Measurements from ENCODE around the gene DAW1. TPM values are rescaled to one million over a fixed set of nuclear protein-coding genes. Genes with fewer than 3 reads are reported as not detected.
A peak's percentile ranks its signal among the peaks of the same experiment; 100 is the strongest.

DAW1 gene
- total and polyA plus RNA-seq, 4 donors: 5.0 to 16.6 (median 9.7) TPM

DNA sequence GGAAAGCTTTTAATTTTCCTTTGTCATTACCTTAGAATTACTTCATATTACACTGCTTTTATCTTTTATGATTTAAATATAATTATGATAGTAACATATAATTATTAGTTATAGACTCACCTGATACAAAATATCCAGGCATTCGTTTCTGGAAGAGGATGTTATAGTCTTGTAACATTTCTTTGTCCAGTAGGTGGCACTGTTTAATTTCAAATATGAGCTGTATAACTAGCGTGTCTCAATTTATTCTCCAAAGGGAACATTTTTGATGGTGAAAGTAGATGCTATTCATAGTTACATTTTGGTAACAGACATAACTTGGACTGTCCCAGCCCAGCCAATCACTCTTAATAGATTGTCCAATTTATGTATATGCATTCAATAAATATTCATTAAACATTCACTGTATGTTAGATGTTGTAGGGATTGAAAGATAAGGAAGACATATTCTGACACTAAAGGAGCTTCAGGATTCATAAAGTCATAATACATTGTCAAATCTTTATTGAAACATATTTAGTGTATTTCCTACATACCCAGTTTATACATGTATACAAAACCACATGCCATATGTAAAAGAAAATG, 19.2 kb downstream of the DAW1 start:
- Histone ChIP-seq H3K9me3 (ENCODE audit: control insufficient read depth, insufficient read depth, low read length) (no peaks in the 10 kb centered on the region), H3K4me1 (ENCODE audit: control insufficient read depth, insufficient read depth, low read length) (no peaks in the 10 kb centered on the region), H3K27me3 (ENCODE audit: control insufficient read depth, insufficient read depth, low read length) (no peaks in the 10 kb centered on the region), H3K27ac (ENCODE audit: low read depth, low read length) (no peak overlapping the region), H3K4me3 (ENCODE audit: low read depth, low read length) (no peak overlapping the region), H3K36me3 (ENCODE audit: control insufficient read depth, insufficient read depth, low read length) (no peaks in the 10 kb centered on the region)
- WGBS (ENCODE audit: insufficient coverage): no CpG with 5 or more reads among the region's 2 CpGs
- peak; percentile 48 to 94 (median 66) for DNase-seq (ENCODE audit: low read depth in 4 of 6, low spot score in 6 of 6)

DNA sequence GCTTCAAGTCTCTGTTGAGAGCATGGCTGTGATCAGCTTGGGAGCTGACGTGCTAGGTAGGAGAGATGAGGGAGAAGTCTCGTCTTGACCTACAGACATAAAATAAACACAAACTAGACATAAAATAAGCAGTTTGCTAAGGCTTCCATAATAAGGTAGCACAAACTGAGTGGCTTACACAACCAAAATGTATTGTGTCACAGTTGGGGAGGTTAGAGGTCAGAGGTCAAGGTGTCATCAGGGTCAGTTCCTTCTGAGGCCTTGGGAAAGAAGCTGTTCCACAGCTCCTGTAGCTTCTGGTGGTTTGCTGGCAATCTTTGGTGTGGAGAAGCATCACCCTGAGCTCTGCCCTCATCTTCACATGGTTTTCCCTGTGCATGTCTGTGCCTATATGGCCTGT, 20.2 kb downstream of the DAW1 start:
- WGBS (ENCODE audit: insufficient coverage): no CpG with 5 or more reads among the region's 2 CpGs
- DNase-seq (ENCODE audit: low read depth in 4 of 6, low spot score in 6 of 6): no peak
- no peaks in the 10 kb centered on the region for H3K4me1 ChIP-seq (ENCODE audit: control insufficient read depth, insufficient read depth, low read length)
- no peaks in the 10 kb centered on the region for H3K36me3 ChIP-seq (ENCODE audit: control insufficient read depth, insufficient read depth, low read length)
- no peaks in the 10 kb centered on the region for H3K27me3 ChIP-seq (ENCODE audit: control insufficient read depth, insufficient read depth, low read length)
- H3K27ac ChIP-seq (ENCODE audit: low read depth, low read length): no peak overlapping the region
- H3K4me3 ChIP-seq (ENCODE audit: low read depth, low read length): no peak overlapping the region
- H3K9me3 ChIP-seq (ENCODE audit: control insufficient read depth, insufficient read depth, low read length): no peaks in the 10 kb centered on the region

DNA sequence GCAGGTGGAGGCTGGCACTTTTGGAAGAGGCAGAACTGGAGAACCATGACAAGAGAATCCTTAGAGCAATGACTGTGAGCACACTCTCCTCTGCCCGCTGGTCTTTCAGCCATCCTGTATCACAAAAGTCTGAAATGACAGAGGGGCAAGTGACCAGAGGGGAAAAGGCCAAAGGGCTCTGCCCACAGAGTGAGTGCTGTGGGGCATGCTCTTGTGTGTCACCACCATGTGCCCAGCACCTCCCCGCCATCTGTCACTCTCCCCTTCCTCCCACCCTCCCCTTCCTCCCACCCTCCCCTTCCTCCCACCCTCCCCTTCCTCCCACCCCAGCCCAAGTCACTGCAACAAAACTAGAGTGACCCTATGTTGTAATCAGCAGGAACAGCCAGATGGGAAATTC, 31.9 kb downstream of the DAW1 start:
- Histone ChIP-seq H3K9me3 (ENCODE audit: control insufficient read depth, insufficient read depth, low read length) (no peaks in the 10 kb centered on the region), H3K27ac (ENCODE audit: low read depth, low read length) (no peak overlapping the region), H3K36me3 (ENCODE audit: control insufficient read depth, insufficient read depth, low read length) (no peaks in the 10 kb centered on the region), H3K4me1 (ENCODE audit: control insufficient read depth, insufficient read depth, low read length) (no peaks in the 10 kb centered on the region), H3K4me3 (ENCODE audit: low read depth, low read length) (no peak overlapping the region), H3K27me3 (ENCODE audit: control insufficient read depth, insufficient read depth, low read length) (no peaks in the 10 kb centered on the region)
- 80% methylated on average over 1 of the region's 2 CpGs for WGBS (ENCODE audit: insufficient coverage)
- DNase-seq (ENCODE audit: low read depth in 4 of 6, low spot score in 6 of 6): no peak

DNA sequence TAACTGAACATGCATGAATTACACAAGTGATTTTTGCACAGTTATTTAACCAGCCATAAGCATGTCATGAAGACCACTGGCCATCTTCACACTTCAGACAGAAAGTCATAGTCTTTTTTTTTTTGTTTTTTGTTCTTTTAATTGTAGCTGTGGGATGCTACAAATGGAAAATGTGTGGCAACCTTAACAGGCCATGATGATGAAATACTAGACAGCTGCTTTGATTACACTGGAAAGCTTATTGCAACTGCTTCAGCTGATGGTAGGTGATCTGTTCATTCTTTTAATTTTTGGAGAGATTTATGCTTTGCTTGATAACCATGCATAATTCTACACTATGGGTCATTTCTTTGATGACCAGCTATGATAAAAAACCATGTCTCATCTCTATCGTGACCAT, 35.6 kb downstream of the DAW1 start:
- no peaks in the 10 kb centered on the region for H3K4me1 ChIP-seq (ENCODE audit: control insufficient read depth, insufficient read depth, low read length)
- no peak for DNase-seq (ENCODE audit: low read depth in 4 of 6, low spot score in 6 of 6)
- WGBS (ENCODE audit: insufficient coverage): no CpG with 5 or more reads among the region's 1 CpG

GRCh38 chr2:227908266-227909054, 37.0 kb downstream of the DAW1 start:
- WGBS (ENCODE audit: insufficient coverage): no CpG with 5 or more reads among the region's 7 CpGs
- Histone ChIP-seq H3K27me3 (ENCODE audit: control insufficient read depth, insufficient read depth, low read length) (no peaks in the 10 kb centered on the region), H3K4me1 (ENCODE audit: control insufficient read depth, insufficient read depth, low read length) (no peaks in the 10 kb centered on the region), H3K36me3 (ENCODE audit: control insufficient read depth, insufficient read depth, low read length) (no peaks in the 10 kb centered on the region), H3K27ac (ENCODE audit: low read depth, low read length) (no peak overlapping the region), H3K4me3 (ENCODE audit: low read depth, low read length) (no peak overlapping the region), H3K9me3 (ENCODE audit: control insufficient read depth, insufficient read depth, low read length) (no peaks in the 10 kb centered on the region)
- DNase-seq (ENCODE audit: low read depth in 4 of 6, low spot score in 6 of 6): no peak

More for the DNA sequence above, 35.6 kb downstream of the DAW1 start:
- Histone ChIP-seq H3K36me3 (ENCODE audit: control insufficient read depth, insufficient read depth, low read length) (no peaks in the 10 kb centered on the region), H3K27me3 (ENCODE audit: control insufficient read depth, insufficient read depth, low read length) (no peaks in the 10 kb centered on the region), H3K9me3 (ENCODE audit: control insufficient read depth, insufficient read depth, low read length) (no peaks in the 10 kb centered on the region), H3K4me3 (ENCODE audit: low read depth, low read length) (no peak overlapping the region), H3K27ac (ENCODE audit: low read depth, low read length) (no peak overlapping the region)

GRCh38 chr2:227914362-227914761, 42.9 kb downstream of the DAW1 start:
- no peak overlapping the region for H3K27ac ChIP-seq (ENCODE audit: low read depth, low read length)
- H3K4me3 ChIP-seq (ENCODE audit: low read depth, low read length): no peak overlapping the region
- H3K9me3 ChIP-seq (ENCODE audit: control insufficient read depth, insufficient read depth, low read length): no peaks in the 10 kb centered on the region
- H3K4me1 ChIP-seq (ENCODE audit: control insufficient read depth, insufficient read depth, low read length): no peaks in the 10 kb centered on the region
- WGBS (ENCODE audit: insufficient coverage): 75% methylated on average over 1 of the region's 2 CpGs
- no peaks in the 10 kb centered on the region for H3K27me3 ChIP-seq (ENCODE audit: control insufficient read depth, insufficient read depth, low read length)
- no peak for DNase-seq (ENCODE audit: low read depth in 4 of 6, low spot score in 6 of 6)
- H3K36me3 ChIP-seq (ENCODE audit: control insufficient read depth, insufficient read depth, low read length): no peaks in the 10 kb centered on the region

- DNase-seq (ENCODE audit: low read depth in 4 of 6, low spot score in 6 of 6): no peak
- no peaks in the 10 kb centered on the region for H3K9me3 ChIP-seq (ENCODE audit: control insufficient read depth, insufficient read depth, low read length)
- H3K4me3 ChIP-seq (ENCODE audit: low read depth, low read length): no peak overlapping the region
- WGBS (ENCODE audit: insufficient coverage): 93% methylated on average over 3 of the region's 4 CpGs
- no peaks in the 10 kb centered on the region for H3K27me3 ChIP-seq (ENCODE audit: control insufficient read depth, insufficient read depth, low read length)
- no peaks in the 10 kb centered on the region for H3K4me1 ChIP-seq (ENCODE audit: control insufficient read depth, insufficient read depth, low read length)
- H3K36me3 ChIP-seq (ENCODE audit: control insufficient read depth, insufficient read depth, low read length): no peaks in the 10 kb centered on the region
- H3K27ac ChIP-seq (ENCODE audit: low read depth, low read length): no peak overlapping the region
Measured at GRCh38 chr2:227921648-227922047, 50.2 kb downstream of the DAW1 start.

- no peaks in the 10 kb centered on the region for H3K4me1 ChIP-seq (ENCODE audit: control insufficient read depth, insufficient read depth, low read length)
- H3K9me3 ChIP-seq (ENCODE audit: control insufficient read depth, insufficient read depth, low read length): peaks cover 5% of the 10 kb centered on the region
- H3K27me3 ChIP-seq (ENCODE audit: control insufficient read depth, insufficient read depth, low read length): no peaks in the 10 kb centered on the region
- H3K4me3 ChIP-seq (ENCODE audit: low read depth, low read length): no peak overlapping the region
- DNase-seq (ENCODE audit: low read depth in 4 of 6, low spot score in 6 of 6): no peak
- H3K27ac ChIP-seq (ENCODE audit: low read depth, low read length): no peak overlapping the region
- WGBS (ENCODE audit: insufficient coverage): 97% methylated on average over 3 of the region's 6 CpGs
- no peaks in the 10 kb centered on the region for H3K36me3 ChIP-seq (ENCODE audit: control insufficient read depth, insufficient read depth, low read length)
Measured at GRCh38 chr2:227932001-227932400, 60.6 kb downstream of the DAW1 start.

DNA sequence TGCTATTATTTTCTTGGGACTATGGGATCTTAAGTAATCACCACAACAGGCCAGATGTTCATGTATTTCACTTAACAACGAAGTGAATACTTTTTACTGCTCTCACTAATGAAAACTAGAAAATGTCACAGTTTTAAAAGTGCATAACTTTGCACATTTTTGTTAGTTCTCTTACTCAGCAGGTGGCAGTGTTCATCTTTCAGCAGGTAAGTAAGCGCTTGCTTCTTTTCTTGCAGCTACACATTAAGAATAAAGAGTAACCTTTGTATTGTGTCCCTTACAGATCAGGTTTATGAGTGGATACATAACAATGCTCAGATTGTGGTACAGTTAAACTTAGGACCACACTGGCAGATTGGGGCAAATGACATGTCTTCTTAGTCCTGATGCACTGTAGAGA, 61.0 kb downstream of the DAW1 start:
- Histone ChIP-seq H3K9me3 (ENCODE audit: control insufficient read depth, insufficient read depth, low read length) (peaks cover 5% of the 10 kb centered on the region), H3K27me3 (ENCODE audit: control insufficient read depth, insufficient read depth, low read length) (no peaks in the 10 kb centered on the region), H3K36me3 (ENCODE audit: control insufficient read depth, insufficient read depth, low read length) (no peaks in the 10 kb centered on the region), H3K4me1 (ENCODE audit: control insufficient read depth, insufficient read depth, low read length) (no peaks in the 10 kb centered on the region), H3K4me3 (ENCODE audit: low read depth, low read length) (no peak overlapping the region), H3K27ac (ENCODE audit: low read depth, low read length) (no peak overlapping the region)
- peak in 2 of 6 donors; percentile 10 to 66 for DNase-seq (ENCODE audit: low read depth in 4 of 6, low spot score in 6 of 6)
- no CpG with 5 or more reads among the region's 2 CpGs for WGBS (ENCODE audit: insufficient coverage)

GRCh38 chr2:227933884-227934283, 62.5 kb downstream of the DAW1 start:
- H3K4me1 ChIP-seq (ENCODE audit: control insufficient read depth, insufficient read depth, low read length): no peaks in the 10 kb centered on the region
- H3K4me3 ChIP-seq (ENCODE audit: low read depth, low read length): no peak overlapping the region
- H3K36me3 ChIP-seq (ENCODE audit: control insufficient read depth, insufficient read depth, low read length): no peaks in the 10 kb centered on the region
- peak in 1 of 6 donors; percentile 13 for DNase-seq (ENCODE audit: low read depth in 4 of 6, low spot score in 6 of 6)
- H3K27me3 ChIP-seq (ENCODE audit: control insufficient read depth, insufficient read depth, low read length): no peaks in the 10 kb centered on the region
- no peak overlapping the region for H3K27ac ChIP-seq (ENCODE audit: low read depth, low read length)
- WGBS (ENCODE audit: insufficient coverage): no CpG with 5 or more reads among the region's 1 CpG
- no peaks in the 10 kb centered on the region for H3K9me3 ChIP-seq (ENCODE audit: control insufficient read depth, insufficient read depth, low read length)

Measured in spinal cord (tissue), 10 donors.